HG03175 (cell line): ENCODE results near the gene OTUD4.

Experiments used
- ATAC-seq: cut with Tn5 transposase; IDR thresholded peaks from one replicate; pipeline ENCODE4 v1.9.1; 2021; ENCODE audit warnings: mild to moderate bottlenecking, moderate library complexity; ENCODE audit not compliant: unreplicated experiment

The OTUD4 gene

GRCh38 chr4:145130130-145130529 is 50.3 kb downstream of the OTUD4 start:
- ATAC-seq, result no peak

DNA sequence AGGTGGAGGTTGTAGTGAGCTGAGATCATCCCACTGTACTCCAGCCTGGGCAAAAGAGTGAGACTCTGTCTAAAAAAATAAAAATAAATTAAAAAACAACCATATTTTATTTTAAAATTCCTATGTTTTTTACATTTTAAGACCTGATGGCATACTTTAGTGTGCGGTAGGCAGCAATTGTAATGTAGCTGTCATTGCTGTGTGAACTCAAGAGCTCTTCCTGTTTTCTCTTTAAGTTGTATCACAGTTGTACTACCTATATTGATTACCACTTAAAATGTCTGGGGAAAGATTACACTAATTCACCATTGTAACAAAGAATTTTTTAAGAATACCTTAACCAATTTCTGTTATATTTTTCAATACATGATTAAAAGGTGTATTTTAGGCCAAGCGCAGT is 55.0 kb downstream of the OTUD4 start:
- ATAC-seq, result no peak

- no peak for ATAC-seq
Observed at GRCh38 chr4:145108128-145108527, 72.3 kb downstream of the OTUD4 start.

DNA sequence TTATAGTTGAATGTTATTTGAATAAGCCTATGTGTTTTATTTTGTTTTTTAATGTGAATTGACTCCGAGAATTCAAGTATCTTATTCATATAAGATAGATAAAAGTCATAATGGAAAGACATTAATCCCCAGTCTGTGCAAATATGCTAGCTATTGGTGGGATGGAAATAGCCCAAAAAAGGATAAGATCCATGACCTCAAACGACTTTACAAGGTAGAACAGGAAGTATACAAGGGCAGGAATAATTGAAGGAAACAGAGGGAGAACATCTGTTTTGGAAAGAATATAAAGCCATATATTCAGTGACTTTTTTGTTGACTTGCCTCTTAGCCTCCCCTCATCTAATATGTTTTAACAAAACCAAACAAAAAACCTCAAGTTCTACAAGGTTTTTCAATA is 73.3 kb downstream of the OTUD4 start:
- no peak for ATAC-seq

DNA sequence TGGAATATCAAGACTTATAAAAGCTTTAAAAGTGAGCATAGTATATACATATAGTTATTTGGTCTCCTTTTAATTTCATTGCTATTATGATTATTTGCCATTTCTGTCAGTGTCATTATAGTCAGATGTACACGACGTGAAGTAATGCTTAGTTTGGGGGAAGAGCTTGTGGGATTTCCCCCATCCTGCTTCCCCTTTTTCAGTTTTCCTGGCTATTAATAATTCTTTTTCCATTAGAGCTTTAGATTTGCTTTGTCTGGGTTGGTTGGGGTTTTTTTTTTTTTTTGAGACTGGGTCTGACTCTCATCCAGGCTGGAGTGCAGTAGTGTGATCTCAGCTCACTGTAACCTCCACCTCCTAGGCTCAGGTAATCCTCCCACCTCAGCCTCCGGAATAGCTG is 76.9 kb downstream of the OTUD4 start:
- ATAC-seq, result no peak

- no peak for ATAC-seq
Observed at GRCh38 chr4:145102619-145103018, 77.8 kb downstream of the OTUD4 start.

DNA sequence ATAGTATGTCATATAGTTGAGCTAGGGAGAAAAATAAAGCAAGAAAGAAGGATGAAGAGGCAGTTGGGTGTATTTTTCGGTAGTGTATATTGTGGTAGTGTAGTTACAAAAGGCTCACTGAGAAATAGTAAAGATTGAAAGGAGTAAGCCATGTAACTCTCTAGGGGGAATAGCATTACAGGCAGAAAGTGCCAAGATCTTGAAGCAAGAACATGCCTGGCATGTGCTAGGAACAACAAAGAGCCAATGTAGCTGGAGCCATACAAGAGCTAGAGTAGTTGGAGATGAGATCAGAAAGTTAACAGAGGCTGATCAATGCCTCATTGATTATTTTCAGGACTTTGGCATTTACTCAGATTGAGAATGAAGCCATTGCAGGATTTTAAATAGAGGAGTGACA is 79.3 kb downstream of the OTUD4 start:
- no peak for ATAC-seq

GRCh38 chr4:145099653-145100052 is 80.7 kb downstream of the OTUD4 start:
- no peak for ATAC-seq

DNA sequence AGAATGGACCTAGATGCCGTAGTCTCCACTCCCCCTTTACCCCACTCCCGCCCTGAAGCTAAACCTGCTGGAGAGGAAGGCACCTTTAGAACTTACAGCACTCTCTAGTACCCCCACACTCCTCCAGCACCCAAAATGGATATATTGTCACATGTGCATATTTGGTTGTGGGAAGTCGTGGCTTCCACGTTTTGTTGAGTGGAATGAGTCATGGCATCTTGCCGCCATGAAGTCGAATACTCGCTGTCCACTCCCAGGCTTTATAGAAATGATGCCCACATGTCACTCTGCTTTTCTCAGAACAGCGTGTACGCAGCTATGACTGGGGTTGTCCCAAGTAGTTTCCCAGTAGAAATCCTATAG is 81.7 kb downstream of the OTUD4 start:
- peak; percentile 19 for ATAC-seq

DNA sequence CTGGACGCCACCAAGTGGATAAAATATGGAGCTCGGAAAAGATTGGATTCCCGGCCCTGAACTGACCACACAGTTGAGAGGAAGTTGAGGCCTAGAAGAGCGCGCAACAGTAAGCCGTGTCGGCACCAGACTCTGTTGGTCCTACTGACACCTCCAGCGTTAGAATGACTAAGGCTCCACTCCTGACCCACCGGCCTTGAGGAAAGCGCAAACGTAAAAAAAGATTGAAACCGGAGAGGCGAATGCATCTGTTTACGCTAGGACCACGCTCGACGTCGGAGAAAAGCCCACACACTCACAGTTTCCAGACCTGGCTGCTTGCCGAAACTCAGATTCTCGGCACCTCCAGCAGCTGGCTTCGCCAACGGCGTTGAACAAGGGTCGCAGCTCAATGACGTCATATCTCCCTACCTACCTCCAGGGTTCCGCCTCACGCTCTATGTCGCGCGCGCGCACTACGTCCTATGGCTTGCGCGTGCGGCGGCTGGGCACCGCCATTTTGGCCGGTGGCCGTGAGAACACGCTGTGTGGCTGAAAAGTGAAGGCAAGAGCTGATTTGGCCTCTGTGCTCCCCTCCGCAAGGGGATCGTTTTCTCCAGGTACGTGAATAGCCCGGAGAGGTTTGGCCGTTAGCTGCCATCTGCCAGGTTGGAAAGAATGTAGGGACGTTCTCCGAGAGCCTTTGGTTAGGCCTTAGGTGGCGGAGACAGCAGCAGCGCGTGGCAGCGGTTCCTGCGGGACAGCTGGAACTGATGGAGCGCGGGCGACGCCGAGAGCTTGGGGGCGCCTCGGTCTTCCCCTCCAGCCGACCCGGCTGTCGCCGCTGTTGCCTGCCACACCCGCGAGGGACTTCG is 82.3 kb downstream of the OTUD4 start, which contains the start of the genes ABCE1 and ANAPC10:
Gene ABCE1 (plus strand): TSS at position 491 of the 854 bp plus-strand sequence. CDS start 6,102 bp downstream, outside the sequence.
Gene ANAPC10 (minus strand): TSS at position 376 of the 854 bp plus-strand sequence. CDS start 2,097 bp downstream, outside the sequence.
- peak; percentile 84 for ATAC-seq

- peak; percentile 5 for ATAC-seq
Observed at GRCh38 chr4:145097331-145097820, 83.0 kb downstream of the OTUD4 start.

GRCh38 chr4:145093638-145094037 is 86.8 kb downstream of the OTUD4 start:
- no peak for ATAC-seq

DNA sequence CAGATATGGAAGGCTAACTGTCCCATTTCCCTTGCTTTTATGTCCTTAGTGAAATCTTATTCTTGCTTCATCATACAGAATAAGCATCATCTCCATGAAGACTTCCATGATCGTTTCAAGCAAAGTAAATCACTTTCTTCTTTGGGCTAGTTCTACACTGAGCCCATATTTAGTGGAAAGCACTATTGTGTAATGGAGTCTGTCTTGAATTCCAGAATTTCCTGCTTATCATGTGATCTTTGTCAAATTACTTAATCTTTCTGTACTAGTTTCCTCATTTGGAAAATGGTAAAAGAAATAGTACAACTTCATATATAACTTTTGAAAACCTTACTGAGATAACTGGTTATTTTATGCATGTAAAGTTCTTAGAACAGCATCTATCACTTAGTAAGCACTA is 90.0 kb downstream of the OTUD4 start:
- no peak for ATAC-seq

DNA sequence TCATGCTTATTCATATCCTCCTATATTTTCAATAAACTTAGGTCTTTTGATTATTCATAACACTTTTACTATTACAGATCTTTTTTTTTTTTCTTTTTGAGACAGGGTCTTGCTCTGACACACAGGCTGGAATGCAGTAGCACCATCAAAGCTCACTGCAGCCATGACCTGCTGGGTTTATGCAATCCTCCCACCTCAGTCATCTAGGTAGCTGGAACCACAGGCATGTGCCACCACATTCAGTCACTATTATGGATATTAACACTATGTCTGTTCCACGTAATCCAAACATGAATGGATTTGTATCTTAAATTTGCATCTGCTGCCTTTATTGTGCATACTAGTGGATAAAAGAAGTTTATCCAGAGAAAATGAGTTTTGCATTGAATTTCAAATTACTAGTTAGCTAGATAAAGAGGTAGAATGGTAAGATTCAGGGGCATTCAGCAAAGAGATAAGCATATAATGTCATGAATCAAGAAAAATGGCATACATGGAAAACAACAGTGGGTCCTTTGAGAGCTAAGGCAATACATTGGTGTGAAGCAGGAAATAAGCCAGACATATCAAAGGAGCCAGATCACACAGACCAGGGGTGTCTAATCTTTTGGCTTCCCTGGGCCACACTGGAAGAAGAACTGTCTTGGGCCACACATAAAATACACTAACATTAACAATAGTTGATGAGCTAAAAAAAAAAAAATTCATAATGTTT is 96.3 kb downstream of the OTUD4 start:
- ATAC-seq, result no peak
